Stimulated activated CD8-positive, alpha-beta memory T cell treated with anti-CD3 and anti-CD28 coated beads, Interleukin-4, amount 100 ng/mL, for 4 hours (primary cell): ENCODE results near the gene DPH6.

Source experiments
- DNase-seq, 2 donors: peaks; one replicate each; pipeline ENCODE4 v3.0.0-alpha.2; 2020; ENCODE audit warnings: low read depth in 2 of 2, low spot score in 1 of 2

DPH6 gene

GRCh38 chr15:35545316-35545823 lies 595 bp downstream of the DPH6 start:
- DNase-seq, result no peak

DNA sequence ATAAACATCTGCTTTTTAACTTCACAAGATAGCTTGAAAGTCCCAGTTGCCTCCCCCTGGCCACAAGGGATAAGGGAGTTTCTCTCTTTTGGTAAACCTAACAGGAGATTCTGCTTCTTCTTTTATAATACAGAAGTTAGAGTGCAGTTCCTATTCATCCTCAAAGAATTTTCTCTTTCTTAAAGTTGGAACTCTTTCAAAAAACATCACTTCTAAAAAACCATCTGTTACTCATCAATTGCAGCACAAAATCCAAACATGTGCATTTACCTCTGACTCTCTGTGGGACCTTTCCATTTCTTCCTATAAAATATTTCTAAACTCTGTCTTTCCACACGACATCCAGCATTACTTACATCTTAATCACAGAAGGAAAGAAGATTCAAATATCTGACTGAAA lies 5.1 kb downstream of the DPH6 start:
- no peak for DNase-seq

- no peak for DNase-seq
These were observed 5.9 kb downstream of the DPH6 start for GRCh38 chr15:35540021-35540420.

GRCh38 chr15:35535365-35535916 lies 10.5 kb downstream of the DPH6 start:
- no peak for DNase-seq

DNA sequence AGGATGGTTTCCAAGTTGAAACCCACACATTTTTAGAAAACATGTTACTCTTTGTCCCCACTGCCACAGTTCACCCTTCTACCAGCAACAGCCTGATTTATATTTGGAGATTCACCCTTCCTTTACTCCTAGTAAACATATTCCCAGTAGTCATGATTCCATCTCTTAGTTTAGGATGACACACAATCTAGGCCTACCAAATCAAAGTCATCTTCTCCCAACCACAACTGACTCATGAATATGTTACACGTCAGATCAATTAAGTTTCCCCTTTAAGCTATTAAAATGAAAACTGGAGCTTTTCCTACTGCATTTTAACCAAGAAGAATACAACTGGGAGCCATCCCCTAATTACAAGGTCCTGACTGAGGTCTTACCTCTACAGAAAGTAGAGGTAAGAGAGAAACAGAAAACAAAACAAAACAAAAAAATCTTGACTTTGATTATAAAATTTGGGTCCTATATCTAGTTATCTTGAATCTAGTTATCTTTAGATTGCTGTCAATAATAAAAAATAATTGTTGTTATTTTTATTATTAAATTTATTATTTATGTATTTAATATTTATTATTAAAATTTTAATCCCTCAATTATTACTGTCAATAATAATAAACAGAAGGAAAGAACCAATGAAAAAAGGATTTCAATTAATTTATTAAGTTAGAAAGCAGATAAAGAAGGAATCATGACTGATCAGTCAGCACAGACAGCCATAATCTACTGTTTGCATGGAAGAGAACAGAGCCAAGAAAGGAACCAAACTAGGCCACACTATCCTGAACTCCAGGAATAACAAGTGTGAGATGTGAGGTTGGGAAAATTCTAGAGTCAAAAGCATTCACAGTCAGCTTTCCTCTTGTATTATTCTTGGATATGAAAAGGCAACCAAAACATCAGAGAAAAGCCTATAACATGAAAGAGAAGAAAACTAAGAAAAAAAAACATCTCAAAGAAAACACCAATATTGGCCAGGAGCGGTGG lies 12.5 kb downstream of the DPH6 start:
- DNase-seq, result no peak

- no peak for DNase-seq
These were observed 15.3 kb downstream of the DPH6 start for GRCh38 chr15:35530698-35531097.

GRCh38 chr15:35529784-35530183 lies 16.2 kb downstream of the DPH6 start:
- DNase-seq, result no peak

DNA sequence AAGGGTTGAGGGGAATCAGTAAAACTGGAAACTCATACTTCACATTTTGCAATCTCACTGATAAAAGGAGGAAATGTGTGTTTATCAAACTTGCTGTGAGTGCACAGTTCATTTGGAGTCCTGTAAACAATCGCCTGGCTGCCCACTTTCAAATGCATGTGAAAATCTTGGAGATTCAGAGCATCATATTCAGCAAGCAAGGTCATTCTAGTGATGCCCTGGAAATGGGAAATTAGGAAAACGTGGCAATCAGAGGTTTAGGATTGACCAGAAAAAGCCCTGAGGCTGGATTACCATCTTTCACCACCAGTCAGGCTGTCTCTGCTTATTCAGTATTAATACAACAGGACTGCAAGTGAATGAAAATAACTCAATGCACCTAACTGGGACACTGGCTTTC lies 23.9 kb downstream of the DPH6 start:
- no peak for DNase-seq

- DNase-seq, result no peak
These were observed 26.3 kb downstream of the DPH6 start for GRCh38 chr15:35519541-35520149.

DNA sequence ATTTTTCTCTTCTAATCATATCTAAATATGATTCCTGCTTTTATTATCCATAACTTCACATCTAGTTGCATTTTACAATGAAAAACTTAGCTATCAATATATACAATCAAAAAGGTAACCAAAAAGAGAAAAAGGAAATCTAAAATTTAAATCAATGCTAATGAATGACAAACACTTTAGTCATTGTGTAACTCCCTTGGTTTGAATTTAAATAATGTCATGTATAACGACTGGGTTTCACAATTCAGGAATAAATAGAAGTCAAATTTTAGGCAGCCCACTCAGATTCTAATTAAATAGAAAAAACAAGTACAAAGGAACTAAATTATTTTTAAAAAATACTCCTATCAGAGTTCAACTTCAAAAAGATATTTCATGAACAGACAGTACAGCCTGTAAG lies 26.9 kb downstream of the DPH6 start:
- no peak for DNase-seq

- no peak for DNase-seq
These were observed 31.2 kb downstream of the DPH6 start for GRCh38 chr15:35514759-35515158.

- DNase-seq, result no peak
These were observed 37.9 kb downstream of the DPH6 start for GRCh38 chr15:35507932-35508638.

- no peak for DNase-seq
These were observed 39.6 kb downstream of the DPH6 start for GRCh38 chr15:35506272-35506870.

GRCh38 chr15:35505809-35506208 lies 40.2 kb downstream of the DPH6 start:
- no peak for DNase-seq

GRCh38 chr15:35505141-35505540 lies 40.8 kb downstream of the DPH6 start:
- no peak for DNase-seq

- no peak for DNase-seq
These were observed 46.2 kb downstream of the DPH6 start for GRCh38 chr15:35499723-35500122.

GRCh38 chr15:35496585-35496984 lies 49.4 kb downstream of the DPH6 start:
- DNase-seq, result no peak

DNA sequence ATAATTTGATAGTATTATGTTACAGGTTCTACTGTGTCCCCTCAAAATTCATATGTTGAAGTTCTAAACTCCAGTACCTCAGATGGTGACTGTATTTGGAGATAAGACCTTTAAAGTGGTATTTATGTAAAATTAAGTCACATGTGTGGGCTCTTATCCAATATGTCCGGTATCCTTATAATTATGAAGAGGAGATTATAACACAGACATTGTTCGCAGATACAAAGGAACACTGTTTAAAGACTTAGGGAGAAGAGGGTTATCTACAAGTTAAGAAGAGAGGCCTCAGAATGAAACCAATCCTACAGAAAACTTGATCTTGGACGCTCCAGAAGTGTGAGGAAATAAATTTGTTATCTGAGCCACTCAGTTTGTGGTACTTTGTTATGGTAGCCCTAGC lies 50.9 kb downstream of the DPH6 start:
- no peak for DNase-seq

GRCh38 chr15:35491999-35492398 lies 54.0 kb downstream of the DPH6 start:
- no peak for DNase-seq

GRCh38 chr15:35491173-35491572 lies 54.8 kb downstream of the DPH6 start:
- no peak for DNase-seq

- no peak for DNase-seq
These were observed 55.5 kb downstream of the DPH6 start for GRCh38 chr15:35490511-35490910.
